Measurements from ENCODE around the gene TNFRSF25.

The TNFRSF25 gene

DNA sequence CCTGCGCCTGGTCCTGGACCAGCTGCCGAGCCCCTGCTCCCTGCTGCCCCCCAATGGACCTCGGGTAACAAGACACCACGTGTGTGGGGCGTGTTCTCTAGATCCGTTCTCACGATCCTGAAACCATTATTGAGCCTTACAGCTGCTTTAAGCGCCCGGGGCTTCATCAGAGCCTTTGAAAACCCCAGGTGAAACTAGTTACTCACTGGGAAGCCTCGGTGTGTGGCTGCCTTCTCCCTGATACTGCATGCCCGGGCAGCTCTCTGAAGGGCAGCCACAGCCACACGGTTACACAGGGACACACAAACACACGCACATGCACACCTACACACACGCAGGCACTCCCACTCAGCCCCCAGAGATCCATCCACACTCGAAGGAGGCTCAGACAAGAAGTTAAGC is 51.5 kb downstream of the TNFRSF25 start:
- DNase-seq, result no peak

DNA sequence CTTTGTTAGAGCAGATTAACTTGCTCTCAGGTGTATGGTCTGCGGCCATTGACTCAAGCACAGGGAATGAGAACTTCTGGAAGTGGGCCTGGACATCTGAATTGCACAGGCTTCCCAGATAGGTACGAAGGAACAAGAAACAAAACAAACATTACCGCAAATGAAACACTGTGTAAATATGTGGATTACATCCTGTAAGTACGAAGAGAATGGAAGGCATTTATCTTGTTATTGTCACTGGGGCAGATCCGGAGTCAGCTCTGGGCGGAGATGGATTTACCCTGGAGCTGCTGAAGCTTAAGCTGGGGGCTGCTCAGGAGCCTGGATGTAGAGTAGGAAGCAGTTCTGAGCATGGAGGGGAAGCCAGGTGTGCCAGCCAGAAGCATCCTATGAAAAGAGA is 53.1 kb downstream of the TNFRSF25 start:
- no peak for DNase-seq

All from NK-92 treated with Interleukin-12 subunit alpha and Interleukin-12 subunit beta, amount 100 ng/mL, for 24 hours (cell line).